Uterus (tissue), 2 donors: ENCODE results near the gene CHMP6.

Experiments
- POLR2A ChIP-seq, 2 donors: fragments of 450-650 bp; IDR thresholded peaks; one replicate each; pipeline ENCODE4 v1.6.1; 2016; ENCODE audit warnings: antibody characterized with exemption in 2 of 2, mild to moderate bottlenecking in 1 of 2, moderate library complexity in 1 of 2
- TF ChIP-seq, protein P1 (sequence below), 4 experiments: fragments of 200-600 bp in 2 of 4; fragments of 450-650 bp in 2 of 4; sonication (generic) in 2 of 4; IDR thresholded peaks; one replicate each; pipeline ENCODE4 v1.5.1; 2016 to 2019; ENCODE audit warnings: antibody characterized with exemption in 4 of 4, mild to moderate bottlenecking in 2 of 4, moderate library complexity in 1 of 4

DNA sequence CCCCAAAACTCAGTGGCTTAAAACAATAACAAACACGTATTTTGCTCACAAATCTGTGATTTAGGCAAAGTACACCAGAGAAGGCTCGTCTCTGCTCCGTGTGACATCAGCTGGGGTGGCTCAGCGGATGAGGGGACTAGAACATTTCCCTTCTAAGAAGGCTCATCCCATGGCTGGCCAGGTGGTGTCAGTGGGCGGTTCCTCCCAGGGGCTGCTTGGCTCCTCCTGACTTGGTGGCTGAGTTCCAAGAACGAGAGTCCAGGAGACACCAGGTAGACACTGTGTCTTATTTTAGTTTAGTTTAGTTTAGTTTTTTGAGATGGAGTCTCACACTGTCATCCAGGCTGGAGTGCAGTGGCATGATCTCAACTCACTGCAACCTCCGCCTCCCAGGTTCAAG, 5.6 kb upstream of the CHMP6 start:
- TF ChIP-seq, protein P1, sequence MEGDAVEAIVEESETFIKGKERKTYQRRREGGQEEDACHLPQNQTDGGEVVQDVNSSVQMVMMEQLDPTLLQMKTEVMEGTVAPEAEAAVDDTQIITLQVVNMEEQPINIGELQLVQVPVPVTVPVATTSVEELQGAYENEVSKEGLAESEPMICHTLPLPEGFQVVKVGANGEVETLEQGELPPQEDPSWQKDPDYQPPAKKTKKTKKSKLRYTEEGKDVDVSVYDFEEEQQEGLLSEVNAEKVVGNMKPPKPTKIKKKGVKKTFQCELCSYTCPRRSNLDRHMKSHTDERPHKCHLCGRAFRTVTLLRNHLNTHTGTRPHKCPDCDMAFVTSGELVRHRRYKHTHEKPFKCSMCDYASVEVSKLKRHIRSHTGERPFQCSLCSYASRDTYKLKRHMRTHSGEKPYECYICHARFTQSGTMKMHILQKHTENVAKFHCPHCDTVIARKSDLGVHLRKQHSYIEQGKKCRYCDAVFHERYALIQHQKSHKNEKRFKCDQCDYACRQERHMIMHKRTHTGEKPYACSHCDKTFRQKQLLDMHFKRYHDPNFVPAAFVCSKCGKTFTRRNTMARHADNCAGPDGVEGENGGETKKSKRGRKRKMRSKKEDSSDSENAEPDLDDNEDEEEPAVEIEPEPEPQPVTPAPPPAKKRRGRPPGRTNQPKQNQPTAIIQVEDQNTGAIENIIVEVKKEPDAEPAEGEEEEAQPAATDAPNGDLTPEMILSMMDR (IDR thresholded peaks at IDR 0.05): no peak
- TF ChIP-seq POLR2A (IDR thresholded peaks at IDR 0.05): no peak
